GM18511 (cell line): ENCODE data around the gene SPATA31C2.
"Not testable (repeated sequence)": the region's sequence is repeated elsewhere in the genome, so short reads cannot be mapped to it uniquely, and the experiment has no call there.

ENCODE experiments used
- ATAC-seq: cut with Tn5 transposase; IDR thresholded peaks from one replicate; pipeline ENCODE4 v1.9.1; 2021; ENCODE audit warnings: mild to moderate bottlenecking, moderate library complexity; ENCODE audit not compliant: unreplicated experiment

SPATA31C2 gene

DNA sequence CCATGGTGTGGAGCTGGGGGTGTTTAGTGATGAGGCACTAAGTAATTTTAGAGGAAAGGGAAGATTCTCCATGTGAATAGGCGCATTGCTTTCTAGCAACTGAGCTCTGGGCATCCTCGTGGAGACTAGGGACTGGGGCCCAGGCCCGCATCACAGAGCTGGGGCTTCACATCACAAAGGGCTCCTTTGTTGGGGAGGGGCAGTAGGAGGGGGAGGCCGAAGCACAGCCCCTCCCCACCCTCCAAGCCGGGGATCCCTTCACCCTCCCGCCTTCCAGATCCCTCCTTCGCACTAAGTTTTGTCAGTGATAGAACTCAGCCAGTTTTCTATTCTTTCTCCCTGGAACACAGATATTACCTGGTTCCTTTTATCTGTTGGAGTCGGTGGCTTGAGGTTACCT, at the start of gene SPATA31C2:
SPATA31C2 (minus strand) TSS at position 101 of the 400 bp plus-strand sequence; CDS start at position 72, 29 bp downstream.
- not testable (repeated sequence) for ATAC-seq

DNA sequence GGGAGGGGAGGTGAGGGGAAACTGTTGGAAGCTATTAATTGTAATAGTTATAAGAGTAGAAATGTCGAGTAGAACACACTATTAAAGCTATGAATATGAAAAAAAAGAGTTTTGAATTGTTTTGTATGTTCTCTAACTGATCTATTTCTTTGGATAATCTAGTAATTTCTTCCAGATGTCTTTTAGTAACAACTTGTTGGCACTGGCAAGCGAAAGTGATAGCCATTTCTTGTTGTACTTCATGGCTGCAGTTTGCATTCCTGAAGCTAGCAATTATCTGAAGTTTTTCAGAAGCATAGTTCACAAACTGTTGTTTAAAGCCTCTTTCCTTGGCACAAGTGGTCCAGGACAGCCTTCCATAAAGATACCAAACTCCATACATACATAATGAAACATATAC, 49.4 kb upstream of the SPATA31C2 start:
- ATAC-seq, result no peak

DNA sequence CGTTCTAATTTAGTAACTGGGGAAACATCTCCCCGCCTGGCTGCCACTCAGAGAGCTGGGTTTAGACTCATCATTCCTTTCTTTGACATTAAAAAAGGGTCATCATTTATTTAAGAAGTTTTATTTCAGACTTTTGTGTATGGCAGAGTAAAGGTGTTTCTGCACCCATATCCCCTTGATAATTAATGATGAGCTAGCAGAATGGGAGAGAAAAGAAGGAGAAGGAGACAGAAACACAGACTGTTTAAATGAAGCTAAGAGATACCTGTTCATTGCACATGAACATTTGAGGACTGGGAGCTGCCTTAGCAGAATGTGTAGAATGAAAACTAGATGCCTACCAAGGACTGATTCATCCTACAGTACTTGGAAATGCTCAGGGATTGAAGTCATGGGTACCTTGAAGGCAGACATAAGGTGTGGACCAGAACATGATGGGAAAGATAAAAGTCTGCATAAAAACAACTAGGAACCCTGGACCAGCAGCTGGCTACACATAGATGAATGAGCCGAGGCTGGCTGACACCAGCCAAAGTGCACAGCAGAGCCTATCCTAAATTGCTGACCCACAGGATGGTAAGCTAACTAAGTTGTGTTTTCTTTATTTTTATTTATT, 48.3 kb upstream of the SPATA31C2 start:
- no peak for ATAC-seq

DNA sequence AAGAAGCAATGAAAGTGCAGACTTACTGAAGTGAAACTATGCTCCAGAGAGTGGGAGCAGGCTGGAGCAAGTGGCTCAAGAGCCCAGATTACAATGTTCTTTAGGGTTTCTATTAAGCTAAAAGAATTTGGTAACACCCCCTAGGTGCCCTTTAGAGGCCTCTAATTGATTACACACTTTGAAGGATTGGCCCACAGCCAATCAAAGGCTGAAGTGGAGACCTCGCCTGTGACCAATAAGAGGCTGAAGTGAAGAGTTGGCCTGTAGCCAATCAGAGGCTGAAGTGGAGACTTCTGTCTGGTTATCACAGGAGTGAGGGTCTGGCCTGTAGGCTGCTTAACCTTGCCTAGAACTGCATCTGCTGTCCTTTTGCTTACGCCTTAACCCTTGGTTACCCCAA, 46.7 kb upstream of the SPATA31C2 start:
- no peak for ATAC-seq

DNA sequence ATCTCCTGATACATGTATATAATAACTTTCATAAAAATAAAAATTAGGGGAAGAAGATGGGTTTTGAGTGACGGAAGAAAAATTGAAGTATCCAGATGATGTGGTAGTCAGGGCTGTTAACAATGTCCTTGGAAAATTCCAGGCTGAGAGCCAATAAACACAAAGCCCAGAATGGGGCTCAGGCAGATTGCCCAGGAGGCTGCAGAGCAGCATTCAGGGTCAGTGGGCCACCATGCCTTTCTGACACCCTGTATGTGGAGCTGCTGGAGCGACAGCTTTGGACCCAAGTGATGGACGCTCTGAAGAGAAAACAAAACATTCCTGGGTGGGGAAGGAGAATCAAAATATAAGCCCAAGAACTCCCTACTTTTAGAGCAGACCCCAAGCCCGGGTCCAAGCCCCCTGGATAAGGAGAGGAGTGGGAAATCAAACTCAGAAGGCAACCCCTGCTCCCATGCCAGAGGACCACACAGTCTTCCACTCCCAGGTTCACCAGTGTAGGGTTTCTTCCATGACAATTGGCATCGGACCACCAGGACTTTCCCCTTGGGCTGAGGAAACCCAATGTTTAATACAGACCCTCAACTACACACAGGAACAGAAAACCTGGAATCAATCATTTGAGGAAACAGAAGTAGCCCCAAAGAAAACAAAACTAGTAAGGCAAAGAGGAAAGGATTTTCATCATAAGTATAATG, 45.7 kb upstream of the SPATA31C2 start:
- ATAC-seq, result no peak

DNA sequence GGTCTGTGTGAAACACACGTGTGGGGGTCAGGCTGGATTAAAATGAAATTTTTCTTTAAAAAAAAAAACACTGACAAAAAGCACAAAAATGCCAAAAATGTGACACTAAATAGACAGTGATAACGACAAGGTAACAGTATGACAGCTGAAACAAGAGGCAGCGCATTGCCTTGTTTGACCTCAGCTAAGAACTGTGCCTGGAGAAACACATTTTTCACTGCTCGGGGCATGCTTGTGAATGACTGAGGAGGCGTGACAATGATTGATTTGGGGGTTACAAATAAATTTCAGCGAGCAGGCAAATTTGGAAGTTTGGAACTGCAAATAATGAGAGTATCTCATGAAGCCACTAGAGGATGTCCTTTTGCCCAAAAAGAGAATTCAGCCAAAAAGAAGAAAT, 44.2 kb upstream of the SPATA31C2 start:
- no peak for ATAC-seq

DNA sequence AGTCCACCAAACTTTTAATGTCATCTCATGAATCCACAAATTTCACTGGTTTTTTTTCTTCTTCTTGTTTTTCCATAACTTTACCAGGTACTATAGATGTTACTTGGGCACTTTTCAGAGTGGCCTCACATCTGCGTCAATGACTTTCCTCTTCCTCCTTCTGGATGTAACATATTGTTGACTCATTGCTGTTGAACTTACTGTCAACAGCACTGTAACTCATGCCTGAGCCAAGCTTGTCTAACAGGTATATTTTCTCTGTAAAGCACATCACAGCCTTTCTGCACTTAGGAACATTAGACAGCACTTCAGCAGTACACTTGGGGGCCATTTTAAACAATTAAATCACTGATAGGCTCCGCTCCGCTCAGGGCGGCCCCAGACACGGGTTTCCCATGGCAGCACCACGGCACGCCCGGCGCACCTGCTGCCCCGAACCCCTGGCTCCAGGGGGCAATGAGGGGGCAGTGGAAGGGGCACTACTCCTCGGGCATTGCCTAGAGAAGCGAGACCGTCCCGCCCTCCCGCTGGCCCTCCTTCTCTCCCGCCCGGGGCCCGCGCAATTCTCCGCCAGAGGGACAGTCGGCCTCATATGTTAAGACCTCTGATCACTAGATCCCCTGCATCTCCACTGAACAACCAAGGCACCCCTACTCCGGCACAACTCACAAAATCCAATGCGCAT, 41.9 kb upstream of the SPATA31C2 start:
- ATAC-seq, result no peak

DNA sequence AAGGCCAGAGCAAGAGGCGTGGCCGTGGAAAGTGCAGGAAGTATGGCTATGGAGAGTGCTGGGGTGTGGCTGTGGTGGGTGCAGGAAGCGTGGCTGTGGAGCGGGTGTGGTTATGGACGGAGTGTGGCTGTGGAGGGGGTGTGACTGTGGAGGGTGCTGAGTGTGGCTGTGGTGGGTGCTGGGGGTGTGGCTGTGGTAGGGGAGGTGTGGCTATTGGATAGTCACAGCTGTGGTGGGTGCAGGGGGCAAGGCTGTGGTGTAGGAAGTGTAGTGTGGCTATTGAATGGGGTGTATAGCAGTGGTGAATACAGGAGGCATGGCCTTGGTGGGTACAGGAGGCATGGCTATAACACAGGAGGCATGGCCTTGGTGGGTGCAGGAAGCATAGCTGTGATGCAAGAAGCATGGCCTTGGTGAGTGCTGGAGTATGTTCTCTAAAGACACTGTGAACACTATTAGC, 40.8 kb upstream of the SPATA31C2 start:
- ATAC-seq, result no peak

DNA sequence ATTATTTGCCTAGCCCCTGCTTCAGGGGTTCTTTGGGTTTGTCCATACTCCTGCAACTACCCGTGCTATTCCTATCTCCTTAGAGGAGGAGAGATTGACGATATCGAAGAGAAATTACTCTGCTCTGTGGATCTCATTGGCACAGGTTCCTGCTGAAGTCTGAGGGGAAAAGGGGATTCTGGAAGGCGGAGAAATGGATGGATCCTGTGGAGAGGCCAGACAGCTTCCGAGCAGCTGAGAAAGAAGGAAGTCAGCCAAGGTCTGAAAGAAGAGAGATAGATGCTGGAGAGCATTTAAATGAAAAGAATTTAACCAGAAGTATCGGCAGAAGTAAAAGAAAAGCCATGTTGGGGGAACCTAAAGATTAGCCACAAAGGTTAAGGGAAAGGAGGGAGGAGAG, 40.4 kb upstream of the SPATA31C2 start:
- ATAC-seq, result no peak

DNA sequence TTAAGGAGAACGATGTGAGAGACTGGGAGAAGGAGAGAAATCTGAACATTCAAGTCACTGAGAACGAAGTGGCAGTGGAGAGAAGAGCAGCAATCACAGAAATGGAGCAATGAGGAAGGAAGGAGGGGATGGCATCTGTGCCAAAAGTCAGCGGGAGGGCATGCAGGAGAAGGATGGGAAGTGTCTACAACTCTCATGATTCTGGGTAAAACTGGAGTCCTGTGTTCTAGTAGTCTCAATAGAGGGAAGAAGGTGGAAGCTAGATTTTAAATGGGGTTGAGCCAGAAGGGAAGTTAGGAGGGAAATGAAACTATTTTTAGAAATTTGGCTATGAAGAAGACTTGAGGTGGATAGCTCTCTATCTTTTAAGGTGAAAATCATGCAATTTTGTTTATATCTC, 39.1 kb upstream of the SPATA31C2 start:
- no peak for ATAC-seq

DNA sequence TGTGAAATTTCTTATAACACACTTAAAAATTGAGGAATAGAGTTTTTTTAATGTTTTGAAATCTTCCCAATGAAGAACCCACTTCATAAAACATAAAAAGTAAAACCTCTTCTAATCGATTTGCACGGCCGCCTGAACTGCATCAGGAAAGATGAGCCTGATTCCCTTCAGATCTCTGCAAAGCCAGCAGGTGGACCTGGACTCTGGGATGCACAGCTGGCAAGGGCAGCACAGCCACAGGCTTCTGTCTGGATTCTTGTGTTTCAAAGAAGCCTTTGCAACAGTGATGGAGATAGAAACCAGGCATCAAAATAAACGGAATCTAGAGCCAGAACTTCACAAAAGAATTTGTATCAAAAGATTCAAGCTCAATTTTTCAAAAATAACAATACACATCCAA, 36.0 kb upstream of the SPATA31C2 start:
- no peak for ATAC-seq

DNA sequence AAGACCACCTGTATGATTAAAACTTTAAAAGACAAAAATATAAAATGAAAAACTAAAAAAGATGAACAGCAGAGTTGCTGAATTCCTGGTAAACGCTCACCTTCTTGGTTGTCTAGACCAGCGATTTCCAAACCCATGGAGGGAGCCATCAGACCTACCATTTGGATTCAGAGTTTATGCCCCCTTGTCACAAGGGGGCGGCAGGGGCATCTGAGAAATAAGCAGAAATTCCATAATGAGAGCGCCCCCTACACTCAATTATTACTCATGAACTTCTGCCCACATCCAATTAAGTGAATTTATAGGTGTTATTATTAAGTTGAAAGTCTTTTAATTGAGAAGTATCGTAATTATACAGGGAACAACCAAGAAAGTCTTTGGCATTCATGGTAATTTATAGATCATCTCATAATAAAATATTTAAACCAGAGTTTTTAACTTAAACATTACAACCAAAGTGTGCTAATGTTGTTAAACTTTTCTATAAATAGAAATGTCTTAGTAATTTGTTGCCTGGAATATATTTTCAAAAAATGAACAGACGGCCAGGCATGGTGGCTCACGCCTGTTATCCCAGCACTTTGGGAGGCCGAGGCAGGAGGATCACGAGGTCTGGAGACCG, 35.2 kb upstream of the SPATA31C2 start:
- no peak for ATAC-seq

DNA sequence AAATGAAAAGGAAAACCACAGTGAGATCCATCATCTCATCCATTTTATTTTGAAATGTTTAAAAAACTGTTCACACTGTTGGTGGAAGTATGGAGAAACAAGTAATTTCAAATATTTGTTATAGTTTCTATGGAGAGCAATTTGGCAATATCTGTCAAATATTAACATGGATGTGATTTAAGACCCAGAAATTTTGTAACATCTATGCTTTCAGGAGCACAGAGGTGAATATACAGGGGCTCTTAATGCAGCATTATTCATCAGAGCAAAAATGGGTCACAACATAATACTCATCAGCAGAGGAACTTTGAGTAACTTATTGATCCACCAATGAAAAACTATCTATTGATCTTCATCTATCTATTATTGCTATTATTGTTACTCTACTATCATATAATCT, 31.4 kb upstream of the SPATA31C2 start:
- no peak for ATAC-seq

DNA sequence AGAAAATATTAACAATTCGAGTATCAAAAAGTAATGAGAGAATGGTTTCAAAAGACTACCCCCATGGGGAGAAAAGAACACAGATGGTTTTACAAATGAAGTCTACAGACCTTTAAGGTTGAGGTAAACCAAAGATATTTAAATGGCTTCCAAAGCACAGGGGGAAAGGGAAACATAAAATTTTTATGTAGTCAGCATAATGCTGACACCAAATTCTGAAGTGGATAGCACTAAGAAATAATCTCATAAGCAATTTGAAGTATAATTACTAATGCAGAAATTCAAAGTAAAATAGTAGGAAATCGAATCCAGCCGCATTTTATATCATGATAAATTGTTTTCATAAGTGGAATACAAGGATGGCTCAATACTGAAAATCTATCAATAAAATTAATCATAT, 30.3 kb upstream of the SPATA31C2 start:
- ATAC-seq, result no peak

DNA sequence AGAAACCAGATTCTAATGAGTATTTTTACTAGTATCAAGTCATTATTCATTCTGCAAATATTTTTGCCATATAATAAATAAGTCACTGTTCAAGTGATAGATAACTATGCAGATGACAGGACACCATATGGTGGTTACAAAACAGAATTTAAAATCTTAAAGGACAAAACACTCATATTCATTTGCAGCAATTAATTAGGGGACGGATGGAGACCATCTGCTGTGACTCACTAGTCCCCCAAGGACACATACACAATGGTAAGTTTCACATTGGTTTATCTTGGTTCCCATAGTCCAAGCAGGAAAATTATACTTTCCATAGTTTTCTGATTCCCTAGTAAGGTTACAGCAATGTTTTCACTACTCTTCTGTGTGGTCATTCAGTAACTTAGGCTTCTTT, 28.4 kb upstream of the SPATA31C2 start:
- no peak for ATAC-seq

DNA sequence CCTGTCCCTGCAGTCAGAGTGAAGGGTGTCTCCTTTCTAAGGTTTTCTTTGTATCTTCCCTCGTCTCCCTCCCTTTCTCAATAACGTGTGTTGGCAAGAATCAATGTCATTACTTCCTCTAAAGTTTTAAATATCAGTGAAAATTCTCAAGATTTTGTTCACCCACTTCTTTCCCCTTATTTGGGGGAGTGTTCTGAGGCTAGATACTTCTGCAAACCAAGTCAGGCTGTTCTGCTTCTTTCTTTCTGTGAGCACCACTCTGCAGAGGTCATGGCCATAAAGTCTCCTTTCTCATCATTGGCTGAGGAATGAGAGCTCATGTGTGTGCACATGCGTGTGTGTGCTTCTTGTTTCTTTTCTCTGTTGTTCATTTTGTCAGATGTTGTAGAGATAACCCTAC, 26.6 kb upstream of the SPATA31C2 start:
- ATAC-seq, result no peak

DNA sequence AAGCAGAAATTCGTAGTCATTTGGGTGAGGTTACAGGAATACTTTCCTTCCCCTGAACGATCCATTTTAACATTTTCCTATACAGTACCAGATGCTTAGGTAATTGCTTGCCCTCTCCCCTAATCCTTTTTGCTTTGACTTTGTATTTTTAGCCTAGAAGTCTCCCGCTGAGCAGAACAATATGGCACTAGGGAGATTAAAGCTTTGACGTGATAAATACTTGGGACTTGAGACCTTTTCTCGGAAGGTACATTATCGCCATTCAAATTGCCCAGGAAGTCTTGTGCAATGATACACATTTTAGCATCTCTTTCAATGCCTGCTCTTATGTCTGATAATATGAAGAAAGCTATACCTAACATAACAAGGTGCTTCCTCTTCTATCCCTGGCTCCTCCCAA, 22.9 kb upstream of the SPATA31C2 start:
- no peak for ATAC-seq

DNA sequence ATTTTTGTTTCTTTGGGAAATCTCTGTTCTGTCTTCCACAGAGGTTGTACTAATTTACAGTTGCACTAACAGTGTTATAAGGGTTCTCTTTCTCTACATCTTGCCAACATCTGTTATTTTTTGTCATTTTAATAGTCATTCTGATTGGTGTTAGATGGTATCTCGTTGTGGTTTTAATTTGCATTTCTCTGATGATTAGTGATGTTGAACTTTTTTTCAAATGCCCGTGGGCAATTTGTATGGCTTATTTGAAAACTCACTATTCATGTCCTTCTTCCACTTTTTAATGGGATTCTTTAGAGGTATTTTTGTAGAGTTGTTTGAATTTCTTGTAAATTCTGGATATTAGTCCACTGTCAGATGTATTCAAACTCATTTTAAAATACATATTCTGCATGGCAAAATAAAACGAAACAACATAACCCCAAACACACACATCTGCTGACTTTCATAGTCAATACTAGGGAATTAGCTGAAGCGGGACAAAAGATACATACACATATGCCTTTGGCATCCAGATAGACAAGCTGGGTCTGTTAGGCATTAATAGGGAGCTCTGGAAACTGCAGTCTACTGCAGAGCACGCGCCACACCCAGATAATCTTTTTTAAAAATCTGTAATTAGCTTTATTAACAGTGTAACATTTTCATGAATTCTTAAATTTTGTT, 5.8 kb upstream of the SPATA31C2 start:
- no peak for ATAC-seq

DNA sequence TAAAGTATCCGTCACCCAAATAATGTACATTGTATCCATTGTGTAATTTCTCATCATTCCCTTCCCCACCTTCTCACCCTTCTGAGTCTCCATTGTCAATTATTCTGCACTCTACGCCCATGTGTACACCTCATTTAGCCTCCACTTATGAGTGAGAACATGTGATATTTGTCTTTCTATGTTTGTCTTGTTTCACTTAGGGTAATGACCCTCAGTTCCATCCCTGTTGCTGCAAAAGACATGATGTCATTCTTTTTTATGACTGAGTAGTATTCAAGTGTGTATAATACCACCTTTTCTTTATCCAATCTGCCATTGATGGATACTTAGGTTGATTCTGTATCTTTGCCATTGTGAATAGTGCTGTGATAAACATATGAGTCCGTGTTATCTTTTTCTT, 4.9 kb upstream of the SPATA31C2 start:
- no peak for ATAC-seq

DNA sequence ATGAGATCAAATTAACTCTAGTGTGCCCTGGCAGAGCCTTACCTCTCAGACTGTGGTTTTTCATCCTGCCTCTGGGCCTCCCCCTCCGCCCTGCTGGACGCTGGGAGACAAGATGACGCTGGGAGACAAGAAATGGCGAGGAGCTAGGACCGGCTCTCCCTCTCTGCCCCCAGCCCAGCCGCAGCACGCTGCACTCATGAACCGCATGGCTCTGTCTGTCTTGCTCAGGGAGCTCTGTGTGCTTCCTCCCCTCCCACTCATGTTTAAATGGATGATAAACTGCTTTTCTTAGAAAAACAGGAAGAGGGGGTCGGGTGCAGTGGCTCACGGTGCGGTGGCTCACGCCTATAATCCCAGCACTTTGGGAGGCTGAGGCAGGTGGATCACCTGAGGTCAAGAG, 4.7 kb downstream of the SPATA31C2 start:
- not testable (repeated sequence) for ATAC-seq

DNA sequence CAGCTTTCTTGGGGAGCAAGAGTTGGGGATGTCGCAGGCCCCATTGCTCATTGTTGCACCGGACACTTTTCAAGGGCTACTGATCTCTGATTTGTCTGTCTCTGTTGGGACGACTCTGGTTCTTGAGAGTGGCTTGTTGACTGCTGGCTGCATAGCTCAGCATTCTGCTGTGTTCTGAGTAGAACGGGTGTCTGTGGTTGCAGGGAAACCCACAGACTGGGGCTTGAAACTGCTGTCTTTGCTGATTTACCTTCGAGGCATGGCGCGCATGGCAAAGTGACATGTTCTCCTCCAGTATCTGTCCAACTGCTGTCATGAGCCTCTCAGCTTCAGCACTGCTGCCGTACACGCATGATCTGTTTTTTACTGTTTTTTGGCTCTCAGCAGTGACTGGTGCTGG, 8.7 kb downstream of the SPATA31C2 start:
- not testable (repeated sequence) for ATAC-seq
